Smooth muscle cell of the umbilical artery (primary cell): ENCODE results near the gene ADAMTS17. TPM values are rescaled to one million over a fixed set of nuclear protein-coding genes. Genes with fewer than 3 reads are reported as not detected.

Source experiments
- total RNA-seq: library from RNA; depleted of rRNA; stranded (reverse); fragments of >200 nt; gene quantifications from 2 replicates; pipeline ENCODE4 v1.2.3, GENCODE V29; 2014

ADAMTS17 gene
- 0.30 and 0.37 TPM in 2 replicates for total RNA-seq

GRCh38 chr15:100341750-100342560 is at the start of gene ADAMTS17:
Gene ADAMTS17, minus strand, starts transcription at chr15:100341975. Its CDS starts 76 bp downstream, at chr15:100341899.

Other genes starting within 250 kb of the ADAMTS17 start
- not detected in 2 replicates for gene CERS3, start 187.0 kb upstream of the ADAMTS17 start, total RNA-seq